GM23338 (cell line): ENCODE measurements around the gene ESR1. TPM values are rescaled to one million over a fixed set of nuclear protein-coding genes. Genes with fewer than 3 reads are reported as not detected.

Experiments used
- ATAC-seq: fragments of 200-7000 bp; cut with Tn5 transposase; 3 replicates; pipeline ENCODE4 v1.9.1; 2020
- DNase-seq: peaks from one replicate; pipeline ENCODE4 v3.0.0-alpha.2; 2015; ENCODE audit warnings: low spot score
- H2AFZ ChIP-seq: fragments of 200-600 bp; sonication (generic); 2 replicates; pipeline ENCODE4 v1.8.0; 2016; ENCODE audit warnings: antibody characterized with exemption, mild to moderate bottlenecking, moderate library complexity
- H3F3A ChIP-seq: fragments of 200-600 bp; sonication (generic); replicated peaks from 2 replicates; pipeline ENCODE4 v1.8.0; 2017; ENCODE audit warnings: antibody characterized with exemption, mixed run types, low read depth
- H3K27ac ChIP-seq: fragments of 200-600 bp; sonication (generic); 2 replicates; pipeline ENCODE4 v1.6.1; 2016; ENCODE audit warnings: low read depth
- H3K27me3 ChIP-seq: fragments of 200-600 bp; sonication (generic); 2 replicates; pipeline ENCODE4 v1.8.0; 2016; ENCODE audit warnings: mild to moderate bottlenecking, mixed run types, moderate library complexity; ENCODE audit not compliant: insufficient read depth
- H3K36me3 ChIP-seq: fragments of 200-600 bp; sonication (generic); 2 replicates; pipeline ENCODE4 v1.8.0; 2016; ENCODE audit warnings: mild to moderate bottlenecking; ENCODE audit not compliant: insufficient read depth
- H3K4me1 ChIP-seq: fragments of 200-600 bp; sonication (generic); 2 replicates; pipeline ENCODE4 v1.8.0; 2016; ENCODE audit warnings: mild to moderate bottlenecking, moderate library complexity; ENCODE audit not compliant: insufficient read depth
- H3K4me2 ChIP-seq: fragments of 200-600 bp; sonication (generic); 2 replicates; pipeline ENCODE4 v1.7.1; 2017; ENCODE audit warnings: mixed run types
- H3K4me3 ChIP-seq: fragments of 200-600 bp; sonication (generic); 2 replicates; pipeline ENCODE4 v1.6.1; 2016; ENCODE audit warnings: mixed run types
- H3K79me2 ChIP-seq: fragments of 200-600 bp; sonication (generic); replicated peaks from 2 replicates; pipeline ENCODE4 v1.8.0; 2017; ENCODE audit warnings: mild to moderate bottlenecking; ENCODE audit not compliant: insufficient read depth
- H3K9me2 ChIP-seq: fragments of 200-600 bp; sonication (generic); 2 replicates; pipeline ENCODE4 v1.8.0; 2017; ENCODE audit not compliant: insufficient read depth
- H4K20me1 ChIP-seq: fragments of 200-600 bp; sonication (generic); replicated peaks from 2 replicates; pipeline ENCODE4 v1.8.0; 2017; ENCODE audit warnings: mild to moderate bottlenecking; ENCODE audit not compliant: insufficient read depth
- H3K27ac Mint-ChIP-seq: 2 replicates; pipeline ENCODE4 v1.8.0; 2020; ENCODE audit warnings: inconsistent platforms, mild to moderate bottlenecking, moderate library complexity, mixed read lengths
- H3K27me3 Mint-ChIP-seq: 3 replicates; pipeline ENCODE4 v1.8.0; 2022; ENCODE audit warnings: low read depth, mild to moderate bottlenecking, moderate library complexity, mixed read lengths, inconsistent platforms; ENCODE audit not compliant: insufficient read depth, poor library complexity
- H3K36me3 Mint-ChIP-seq: 3 replicates; pipeline ENCODE4 v1.8.0; 2021; ENCODE audit warnings: low read depth, mild to moderate bottlenecking, inconsistent platforms, moderate library complexity, mixed read lengths
- H3K4me1 Mint-ChIP-seq: 3 replicates; pipeline ENCODE4 v1.8.0; 2020; ENCODE audit warnings: mild to moderate bottlenecking, inconsistent platforms, mixed read lengths
- H3K4me3 Mint-ChIP-seq: 3 replicates; pipeline ENCODE4 v1.8.0; 2021; ENCODE audit warnings: moderate library complexity, mild to moderate bottlenecking, inconsistent platforms, mixed read lengths
- H3K9me3 Mint-ChIP-seq: 3 replicates; pipeline ENCODE4 v1.8.0; 2020; ENCODE audit warnings: moderate library complexity, mild to moderate bottlenecking, inconsistent platforms, mixed read lengths
- CREB1 ChIP-seq: fragments of 250-450 bp; sonication (Bioruptor Pico); IDR thresholded peaks from 2 replicates; pipeline ENCODE4 v1.5.0; 2020; ENCODE audit warnings: low read depth, mild to moderate bottlenecking, moderate library complexity
- CTCF ChIP-seq, 2 experiments: fragments of 200-600 bp in 1 of 2; sonication (generic) in 1 of 2; conservative IDR thresholded peaks; 2 replicates each; pipeline versions ENCODE4 v1.5.1 to v1.6.1; 2016 to 2017; ENCODE audit warnings: antibody characterized with exemption in 2 of 2, low read depth in 2 of 2, mild to moderate bottlenecking in 2 of 2, moderate library complexity in 1 of 2
- ETS1 ChIP-seq: IDR thresholded peaks from 2 replicates; pipeline ENCODE4 v1.6.1; 2016; ENCODE audit warnings: antibody characterized with exemption
- EZH2 ChIP-seq: fragments of 200-600 bp; sonication (generic); IDR thresholded peaks from one replicate; pipeline ENCODE4 v1.8.0; 2017; ENCODE audit warnings: antibody characterized with exemption, mild to moderate bottlenecking, low read depth; ENCODE audit not compliant: unreplicated experiment
- EZH2phosphoT487 ChIP-seq: fragments of 200-600 bp; sonication (generic); IDR thresholded peaks from one replicate; pipeline ENCODE4 v1.8.1; 2018; ENCODE audit warnings: antibody characterized with exemption; ENCODE audit not compliant: unreplicated experiment
- JUNB ChIP-seq: IDR thresholded peaks from one replicate; pipeline ENCODE4 v1.6.1; 2016; ENCODE audit warnings: antibody characterized with exemption; ENCODE audit not compliant: unreplicated experiment
- NANOG ChIP-seq: IDR thresholded peaks from 2 replicates; pipeline ENCODE4 v1.6.1; 2016; ENCODE audit warnings: antibody characterized with exemption, borderline replicate concordance
- ZNF114 ChIP-seq: fragments of 250-450 bp; sonication (Bioruptor Pico); IDR thresholded peaks from 2 replicates; pipeline ENCODE4 v1.5.0; 2020; ENCODE audit warnings: mild to moderate bottlenecking, moderate library complexity
- ZNF331 ChIP-seq: fragments of 250-450 bp; sonication (Bioruptor Pico); IDR thresholded peaks from 2 replicates; pipeline ENCODE4 v1.5.0; 2020; ENCODE audit warnings: low read depth, mild to moderate bottlenecking, moderate library complexity
- polyA plus RNA-seq: library from polyadenylated mRNA; unstranded; fragments of >200 nt; fragmentation: Nextera tagmentation; extraction: Ambion mirVana; gene quantifications from 2 replicates; pipeline ENCODE4 v1.2.1, GENCODE V29; 2016
- total RNA-seq: library from RNA; depleted of rRNA; stranded (reverse); fragments of >200 nt; shearing (Covaris generic); gene quantifications from 2 replicates; pipeline ENCODE4 v1.2.3, GENCODE V29; 2014
- TF ChIP-seq, protein P1 (sequence below): IDR thresholded peaks from one replicate; pipeline ENCODE4 v1.6.1; 2018; ENCODE audit warnings: antibody characterized with exemption; ENCODE audit not compliant: unreplicated experiment

Gene ESR1
- total and polyA plus RNA-seq, 2 experiments from 2014 or later, result 0.94 TPM; not detected in 1

- TF ChIP-seq CTCF (conservative IDR thresholded peaks at IDR 0.05; ENCODE audit: low read depth in 2 of 2) (no peak), JUNB (no peak)
Measured at GRCh38 chr6:151998784-151999183, 191.3 kb downstream of the ESR1 start (continued).

GRCh38 chr6:151999194-151999593, 191.7 kb downstream of the ESR1 start:
- H3K4me2 ChIP-seq, result no peak overlapping the region
- TF ChIP-seq EZH2 (no peak), ETS1 (no peak), JUNB (no peak), CTCF (conservative IDR thresholded peaks at IDR 0.05; ENCODE audit: low read depth in 2 of 2) (no peak), ZNF114 (no peak), CREB1 (CRISPR knock-in tag) (no peak), NANOG (no peak), ZNF331 (no peak), EZH2phosphoT487 (no peak)
- TF ChIP-seq, protein P1, sequence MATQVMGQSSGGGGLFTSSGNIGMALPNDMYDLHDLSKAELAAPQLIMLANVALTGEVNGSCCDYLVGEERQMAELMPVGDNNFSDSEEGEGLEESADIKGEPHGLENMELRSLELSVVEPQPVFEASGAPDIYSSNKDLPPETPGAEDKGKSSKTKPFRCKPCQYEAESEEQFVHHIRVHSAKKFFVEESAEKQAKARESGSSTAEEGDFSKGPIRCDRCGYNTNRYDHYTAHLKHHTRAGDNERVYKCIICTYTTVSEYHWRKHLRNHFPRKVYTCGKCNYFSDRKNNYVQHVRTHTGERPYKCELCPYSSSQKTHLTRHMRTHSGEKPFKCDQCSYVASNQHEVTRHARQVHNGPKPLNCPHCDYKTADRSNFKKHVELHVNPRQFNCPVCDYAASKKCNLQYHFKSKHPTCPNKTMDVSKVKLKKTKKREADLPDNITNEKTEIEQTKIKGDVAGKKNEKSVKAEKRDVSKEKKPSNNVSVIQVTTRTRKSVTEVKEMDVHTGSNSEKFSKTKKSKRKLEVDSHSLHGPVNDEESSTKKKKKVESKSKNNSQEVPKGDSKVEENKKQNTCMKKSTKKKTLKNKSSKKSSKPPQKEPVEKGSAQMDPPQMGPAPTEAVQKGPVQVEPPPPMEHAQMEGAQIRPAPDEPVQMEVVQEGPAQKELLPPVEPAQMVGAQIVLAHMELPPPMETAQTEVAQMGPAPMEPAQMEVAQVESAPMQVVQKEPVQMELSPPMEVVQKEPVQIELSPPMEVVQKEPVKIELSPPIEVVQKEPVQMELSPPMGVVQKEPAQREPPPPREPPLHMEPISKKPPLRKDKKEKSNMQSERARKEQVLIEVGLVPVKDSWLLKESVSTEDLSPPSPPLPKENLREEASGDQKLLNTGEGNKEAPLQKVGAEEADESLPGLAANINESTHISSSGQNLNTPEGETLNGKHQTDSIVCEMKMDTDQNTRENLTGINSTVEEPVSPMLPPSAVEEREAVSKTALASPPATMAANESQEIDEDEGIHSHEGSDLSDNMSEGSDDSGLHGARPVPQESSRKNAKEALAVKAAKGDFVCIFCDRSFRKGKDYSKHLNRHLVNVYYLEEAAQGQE, result no peak

More at GRCh38 chr6:151999194-151999593, 191.7 kb downstream of the ESR1 start:
- DNase-seq, result no peak
- Histone ChIP-seq H3K4me1 (no peaks in the 10 kb centered on the region), H3K79me2 (no peaks in the 10 kb centered on the region), H4K20me1 (no peaks in the 10 kb centered on the region), H3K4me3 (no peak overlapping the region), H3K9me2 (peaks cover 7% of the 10 kb centered on the region; the same call in 1 of the 2 replicates), H3K27me3 (no peaks in the 10 kb centered on the region), H3K27ac (no peak overlapping the region), H3K36me3 (no peaks in the 10 kb centered on the region), H2AFZ (no peak overlapping the region), H3F3A (no peaks in the 10 kb centered on the region)
- Mint-ChIP-seq H3K4me1 (peaks cover 4% of the 10 kb centered on the region; the same call in 2 of the 3 replicates), H3K27ac (no peak overlapping the region), H3K4me3 (no peak overlapping the region), H3K27me3 (peaks cover 1% of the 10 kb centered on the region), H3K36me3 (no peaks in the 10 kb centered on the region), H3K9me3 (no peaks in the 10 kb centered on the region)
- ATAC-seq, result no peak
